H1 (cell line): ENCODE data around the gene RGL1. TPM values are rescaled to one million over a fixed set of nuclear protein-coding genes. Genes with fewer than 3 reads are reported as not detected.

Experiments
- ASH2L ChIP-seq: fragments of 200-600, 300-600 bp; sonication (generic); IDR thresholded peaks from one replicate; pipeline ENCODE4 v1.7.1; 2017; ENCODE audit warnings: low read length
- ATF3 ChIP-seq: IDR thresholded peaks from 2 replicates; pipeline ENCODE4 v1.6.1; 2011; ENCODE audit warnings: low read depth, mild to moderate bottlenecking, low read length; ENCODE audit not compliant: insufficient read depth
- CTCF ChIP-seq, 3 experiments: IDR thresholded peaks; 1 replicate in 2 of 3; 2 replicates in 1 of 3; pipeline versions ENCODE4 v1.5.1 to v1.6.1; 2011; ENCODE audit warnings: low read length in 3 of 3, mild to moderate bottlenecking in 3 of 3, inconsistent platforms in 2 of 3, low read depth in 1 of 3, moderate library complexity in 1 of 3; ENCODE audit not compliant: insufficient read depth in 1 of 3; ENCODE audit errors: control extremely low read depth in 1 of 3
- POLR2AphosphoS5 ChIP-seq: IDR thresholded peaks from 2 replicates; pipeline ENCODE4 v1.6.1; 2011; ENCODE audit warnings: low read depth, low read length
- polyA plus RNA-seq, 7 experiments: library from polyadenylated mRNA; depleted of rRNA in 3 of 7; stranded (reverse) in 5 of 7; unstranded in 2 of 7; fragments of >200 nt in 5 of 7; fragments of 200-250 nt in 2 of 7; gene quantifications; 1 replicate in 5 of 7; 2 replicates in 1 of 7; 4 replicates in 1 of 7; pipeline versions ENCODE4 v1.2.1 to v1.2.3, GENCODE V29; 2011 to 2013; ENCODE audit warnings: missing spikeins in 2 of 7, mixed read lengths in 2 of 7
- total RNA-seq: library from RNA; stranded (reverse); fragmentation: NEBNext Ultra II Directional; extraction: Animal tissue kit (Norgen Biotek cat#: 25700); gene quantifications from 2 replicates; pipeline ENCODE4 v1.2.1, GENCODE V29; 2021

Gene RGL1
- total and polyA plus RNA-seq, 2 of the 8 experiments (the other 6 are each of a cell fraction or from before 2014, with no cell fraction given) = 0.98 to 2.4 TPM

DNA sequence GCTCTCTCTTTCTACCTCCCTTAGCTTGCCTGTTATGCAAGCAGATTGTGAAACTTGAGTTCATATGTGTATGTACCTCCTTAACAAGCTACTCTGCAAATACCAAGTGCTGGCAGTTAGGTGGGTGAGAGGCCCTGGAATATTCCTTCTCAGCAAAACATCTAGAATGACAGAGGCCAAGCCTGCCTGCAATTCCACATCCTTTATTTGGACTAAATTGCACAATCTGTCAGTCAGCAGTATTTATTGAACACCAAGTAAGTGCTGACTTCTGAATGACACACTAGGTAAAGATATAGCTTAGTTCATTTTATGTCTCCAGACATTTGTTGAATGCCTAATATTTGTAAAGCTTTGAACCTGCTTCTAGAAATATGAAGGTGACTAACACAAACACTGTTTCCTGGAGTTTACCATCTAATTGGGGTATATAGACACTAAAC, 87.5 kb downstream of the RGL1 start (continued):
- TF ChIP-seq CTCF (IDR thresholded peaks at IDR 0.05; ENCODE audit: control extremely low read depth in 1 of 3, insufficient read depth in 1 of 3, low read depth in 1 of 3, low read length in 3 of 3) = no peak
- no peak for TF ChIP-seq ATF3
- no peak for TF ChIP-seq POLR2AphosphoS5
- TF ChIP-seq ASH2L = no peak
- TF ChIP-seq, all 59 proteins: peak for 0
